Gastrocnemius medialis (tissue), 4 donors: ENCODE measurements around the gene SMAD1. TPM values are rescaled to one million over a fixed set of nuclear protein-coding genes. Genes with fewer than 3 reads are reported as not detected.

Source experiments
- ATAC-seq, 2 donors: fragments of 150-250 bp; one replicate each; pipeline ENCODE4 v1.9.1; 2016
- DNase-seq, 2 donors: peaks; one replicate each; pipeline ENCODE4 v3.0.0-alpha.2; 2019
- H3K27ac ChIP-seq, 4 donors: fragments of 200-600 bp; sonication (generic); 1 replicate in 1 of 4; 2 replicates in 3 of 4; pipeline ENCODE4 v1.5.1; 2016 to 2018; ENCODE audit warnings: mild to moderate bottlenecking in 2 of 4, moderate library complexity in 1 of 4
- H3K27me3 ChIP-seq, 3 donors: fragments of 200-600 bp; sonication (generic) in 2 of 3; 1 replicate in 1 of 3; 2 replicates in 2 of 3; pipeline versions ENCODE4 v1.5.1 to v1.6.0; 2016 to 2019; ENCODE audit warnings: mild to moderate bottlenecking in 1 of 3, moderate library complexity in 1 of 3
- H3K36me3 ChIP-seq, 2 donors: fragments of 200-600 bp; sonication (generic) in 1 of 2; one replicate each; pipeline ENCODE4 v1.5.1; 2017 to 2018
- H3K4me1 ChIP-seq, 2 donors: fragments of 200-600 bp; sonication (generic) in 1 of 2; one replicate each; pipeline ENCODE4 v1.5.1; 2016 to 2017; ENCODE audit warnings: mild to moderate bottlenecking in 2 of 2
- H3K4me3 ChIP-seq, 4 donors: fragments of 200-600 bp; sonication (generic) in 3 of 4; 1 replicate in 1 of 4; 2 replicates in 3 of 4; pipeline ENCODE4 v1.5.1; 2016 to 2019; ENCODE audit warnings: mild to moderate bottlenecking in 2 of 4
- H3K9me3 ChIP-seq, 3 donors: fragments of 200-600 bp; sonication (generic) in 2 of 3; 1 replicate in 1 of 3; 2 replicates in 2 of 3; pipeline ENCODE4 v1.5.1; 2016 to 2019
- POLR2A ChIP-seq, 2 donors: fragments of 450-650 bp; IDR thresholded peaks; one replicate each; pipeline ENCODE4 v1.6.1; 2017; ENCODE audit warnings: antibody characterized with exemption in 2 of 2, mild to moderate bottlenecking in 2 of 2, moderate library complexity in 2 of 2
- in situ Hi-C, 4 donors: fragments of 200-750 bp; cut with MboI; loops; one replicate each; pipeline versions ENCODE4 v1.15.0 to v1.8.0; 2017; ENCODE audit warnings: low sequenced_read_pairs in 4 of 4
- intact Hi-C: fragments of 100-400 bp; cut with DNase I; formaldehyde crosslinking; loops from one replicate; pipeline ENCODE4 v1.15.1; 2023; ENCODE audit warnings: low total_unique reads
- total RNA-seq, 4 donors: library from RNA; depleted of rRNA; stranded (reverse); fragments of >200 nt; gene quantifications; one replicate each; pipeline versions ENCODE4 v1.1.0 to v1.2.3, GENCODE V29; 2016
- TF ChIP-seq, protein P1 (sequence below), 5 experiments: fragments of 450-650 bp in 3 of 5; fragments of 200-600 bp in 2 of 5; sonication (generic) in 2 of 5; IDR thresholded peaks in 4 of 5; conservative IDR thresholded peaks in 1 of 5; 1 replicate in 4 of 5; 2 replicates in 1 of 5; pipeline ENCODE4 v1.5.1; 2016 to 2019; ENCODE audit warnings: antibody characterized with exemption in 5 of 5, mild to moderate bottlenecking in 3 of 5, moderate library complexity in 3 of 5

The SMAD1 gene
- 10 to 100 TPM; 19.9 to 33.9 (median 21.7) TPM for total RNA-seq

DNA sequence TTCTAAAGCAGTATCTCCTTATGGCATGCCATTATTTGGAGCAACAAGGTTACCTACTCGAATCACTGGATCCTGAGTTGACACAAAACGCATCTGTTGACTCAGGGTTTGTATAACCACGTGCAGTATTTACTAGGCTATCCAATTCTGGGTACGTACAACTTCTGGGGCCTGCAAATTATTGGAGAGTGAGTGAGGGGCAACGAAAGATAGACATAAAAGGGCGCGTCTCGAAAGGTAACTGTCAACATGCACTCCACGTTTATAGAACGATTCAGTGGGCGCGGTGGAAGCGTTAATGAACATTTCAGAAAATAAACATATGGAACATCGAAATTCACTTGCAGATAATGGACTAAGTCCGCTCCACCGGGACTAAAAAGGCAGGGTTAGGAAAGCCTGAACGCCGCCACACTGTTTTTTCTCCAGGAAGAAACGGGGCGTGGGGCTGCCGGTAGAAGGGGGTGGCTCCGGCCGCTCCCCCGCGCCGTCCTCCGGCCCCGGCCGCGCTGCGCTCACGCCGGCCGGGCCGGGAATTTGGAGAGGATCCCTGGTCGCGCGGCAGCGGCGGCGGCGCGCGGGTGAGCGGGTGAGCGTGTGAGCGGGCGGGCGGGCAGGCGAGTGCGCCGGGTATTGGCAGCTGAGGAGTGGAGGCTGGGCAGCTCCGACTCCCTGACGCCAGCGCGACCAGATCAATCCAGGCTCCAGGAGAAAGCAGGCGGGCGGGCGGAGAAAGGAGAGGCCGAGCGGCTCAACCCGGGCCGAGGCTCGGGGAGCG is at the start of gene SMAD1:
Gene SMAD1, plus strand, starts transcription at position 690 of the 778 bp plus-strand sequence. CDS start 32,761 bp downstream, outside the sequence.
- H3K27ac ChIP-seq: peak within 1 kb of the TSS; percentile 91 to 98 (median 94)
- peak; percentile 84 to 87 for DNase-seq
- intact Hi-C loops (loop anchor here (1.0 to 10.0 kb wide), 6 partner anchors 56 to 1041 kb away; partner anchors contain the start of genes C4orf51 and SLC10A7), in situ Hi-C loops (no loop called here)
- no peaks in the 10 kb centered on the region for H3K27me3 ChIP-seq
- H3K4me1 ChIP-seq: peaks cover 28 to 30% of the 10 kb centered on the region in 2 donors
- H3K9me3 ChIP-seq: no peaks in the 10 kb centered on the region
- TF ChIP-seq, protein P1, sequence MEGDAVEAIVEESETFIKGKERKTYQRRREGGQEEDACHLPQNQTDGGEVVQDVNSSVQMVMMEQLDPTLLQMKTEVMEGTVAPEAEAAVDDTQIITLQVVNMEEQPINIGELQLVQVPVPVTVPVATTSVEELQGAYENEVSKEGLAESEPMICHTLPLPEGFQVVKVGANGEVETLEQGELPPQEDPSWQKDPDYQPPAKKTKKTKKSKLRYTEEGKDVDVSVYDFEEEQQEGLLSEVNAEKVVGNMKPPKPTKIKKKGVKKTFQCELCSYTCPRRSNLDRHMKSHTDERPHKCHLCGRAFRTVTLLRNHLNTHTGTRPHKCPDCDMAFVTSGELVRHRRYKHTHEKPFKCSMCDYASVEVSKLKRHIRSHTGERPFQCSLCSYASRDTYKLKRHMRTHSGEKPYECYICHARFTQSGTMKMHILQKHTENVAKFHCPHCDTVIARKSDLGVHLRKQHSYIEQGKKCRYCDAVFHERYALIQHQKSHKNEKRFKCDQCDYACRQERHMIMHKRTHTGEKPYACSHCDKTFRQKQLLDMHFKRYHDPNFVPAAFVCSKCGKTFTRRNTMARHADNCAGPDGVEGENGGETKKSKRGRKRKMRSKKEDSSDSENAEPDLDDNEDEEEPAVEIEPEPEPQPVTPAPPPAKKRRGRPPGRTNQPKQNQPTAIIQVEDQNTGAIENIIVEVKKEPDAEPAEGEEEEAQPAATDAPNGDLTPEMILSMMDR (IDR thresholded peaks at IDR 0.05 in 4 of 5, conservative IDR thresholded peaks at IDR 0.05 in 1 of 5): peak in 1 of 5 experiments; percentile 5
- peak; percentile 77 to 84 for TF ChIP-seq POLR2A (IDR thresholded peaks at IDR 0.05)
- ATAC-seq: peak; percentile 80 to 85
- peak within 1 kb of the TSS; percentile 68 to 94 (median 77) for H3K4me3 ChIP-seq
- H3K36me3 ChIP-seq: no peaks in the 10 kb centered on the region

DNA sequence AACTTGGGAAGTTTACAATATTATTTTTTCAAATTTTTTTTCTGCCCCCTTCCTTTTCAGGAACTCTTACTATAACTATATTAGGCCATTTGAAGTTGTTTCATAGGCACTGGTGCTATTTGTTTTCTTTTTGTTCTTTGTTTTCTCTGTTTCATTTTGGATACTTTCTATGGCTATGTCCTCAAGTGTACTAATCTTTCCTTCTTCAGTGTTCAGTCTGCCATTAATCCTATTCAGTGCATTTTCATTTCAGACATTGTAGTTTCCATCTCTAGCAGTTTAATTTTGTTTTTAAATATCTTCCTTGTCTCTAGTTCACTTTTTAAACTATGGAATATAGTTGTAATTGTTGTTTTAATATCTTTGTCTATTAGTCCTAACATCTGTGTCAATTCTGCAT is 48.0 kb upstream of the SMAD1 start:
- Histone ChIP-seq H3K9me3 (no peaks in the 10 kb centered on the region), H3K36me3 (no peaks in the 10 kb centered on the region), H3K27me3 (no peaks in the 10 kb centered on the region), H3K4me1 (peaks cover 6 to 19% of the 10 kb centered on the region in 2 donors), H3K27ac (no peak overlapping the region), H3K4me3 (no peak overlapping the region)
- no peak for TF ChIP-seq POLR2A (IDR thresholded peaks at IDR 0.05)
- TF ChIP-seq, protein P1 (IDR thresholded peaks at IDR 0.05 in 4 of 5, conservative IDR thresholded peaks at IDR 0.05 in 1 of 5): no peak
- in situ Hi-C loops: no loop called here
- intact Hi-C loops: no loop called here
- ATAC-seq: no peak
- DNase-seq: no peak

DNA sequence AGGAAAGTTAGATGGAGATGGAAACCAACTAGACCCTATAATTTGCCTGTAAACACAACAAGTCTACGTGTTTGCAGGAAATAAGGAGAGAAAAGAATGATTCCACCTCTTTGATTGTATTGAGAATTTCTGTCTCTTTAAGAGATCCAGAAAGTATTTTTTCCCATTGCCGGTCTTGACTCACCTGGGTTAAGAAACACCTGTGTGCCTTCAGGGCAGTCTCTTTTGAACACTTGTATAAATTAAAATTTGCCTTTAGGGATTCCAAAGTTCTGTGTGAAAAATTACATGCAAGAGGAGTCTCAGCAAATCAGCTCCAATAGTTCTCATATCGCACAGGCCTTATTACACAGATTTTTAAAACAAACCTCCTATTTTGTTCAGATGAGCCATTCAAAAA is 46.0 kb upstream of the SMAD1 start:
- no peak for ATAC-seq
- intact Hi-C loops: no loop called here
- Histone ChIP-seq H3K9me3 (no peaks in the 10 kb centered on the region), H3K27ac (no peak overlapping the region), H3K4me3 (no peak overlapping the region), H3K27me3 (no peaks in the 10 kb centered on the region), H3K4me1 (peaks cover 6 to 19% of the 10 kb centered on the region in 2 donors), H3K36me3 (no peaks in the 10 kb centered on the region)
- TF ChIP-seq, protein P1 (IDR thresholded peaks at IDR 0.05 in 4 of 5, conservative IDR thresholded peaks at IDR 0.05 in 1 of 5): no peak
- no peak for TF ChIP-seq POLR2A (IDR thresholded peaks at IDR 0.05)
- DNase-seq: no peak
- in situ Hi-C loops: no loop called here

DNA sequence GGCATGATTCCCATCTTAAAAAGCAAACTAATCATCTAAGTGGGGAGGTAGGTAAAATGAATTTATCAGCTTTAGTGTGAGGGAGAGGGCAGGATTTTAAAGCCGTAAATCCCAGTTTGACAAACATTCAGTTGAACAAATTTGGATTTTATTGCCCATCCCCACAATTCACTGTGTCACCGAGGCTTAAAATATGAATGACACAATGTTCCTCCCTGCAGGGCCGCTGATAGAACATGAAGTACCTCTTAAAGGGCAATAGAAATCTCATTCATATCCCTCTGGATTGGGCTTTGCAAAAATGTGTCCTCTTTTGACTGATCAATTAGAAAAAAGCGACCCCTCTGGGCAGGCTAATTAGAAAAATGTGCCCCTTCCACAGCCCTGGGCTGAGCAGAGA is 45.5 kb upstream of the SMAD1 start:
- no peak for TF ChIP-seq POLR2A (IDR thresholded peaks at IDR 0.05)
- TF ChIP-seq, protein P1 (IDR thresholded peaks at IDR 0.05 in 4 of 5, conservative IDR thresholded peaks at IDR 0.05 in 1 of 5): no peak
- no peaks in the 10 kb centered on the region for H3K27me3 ChIP-seq
- peaks cover 6 to 19% of the 10 kb centered on the region in 2 donors for H3K4me1 ChIP-seq
- DNase-seq (no peak), ATAC-seq (no peak)
- no peaks in the 10 kb centered on the region for H3K9me3 ChIP-seq
- intact Hi-C loops: no loop called here
- in situ Hi-C loops: no loop called here
- no peak overlapping the region for H3K4me3 ChIP-seq
- no peak overlapping the region for H3K27ac ChIP-seq
- H3K36me3 ChIP-seq: no peaks in the 10 kb centered on the region
